HG02588 (cell line): Measurements from ENCODE around the gene MRPS25.

ENCODE experiments used
- ATAC-seq: cut with Tn5 transposase; IDR thresholded peaks from one replicate; pipeline ENCODE4 v1.9.1; 2021; ENCODE audit warnings: mild to moderate bottlenecking, moderate library complexity; ENCODE audit not compliant: unreplicated experiment

MRPS25 gene

DNA sequence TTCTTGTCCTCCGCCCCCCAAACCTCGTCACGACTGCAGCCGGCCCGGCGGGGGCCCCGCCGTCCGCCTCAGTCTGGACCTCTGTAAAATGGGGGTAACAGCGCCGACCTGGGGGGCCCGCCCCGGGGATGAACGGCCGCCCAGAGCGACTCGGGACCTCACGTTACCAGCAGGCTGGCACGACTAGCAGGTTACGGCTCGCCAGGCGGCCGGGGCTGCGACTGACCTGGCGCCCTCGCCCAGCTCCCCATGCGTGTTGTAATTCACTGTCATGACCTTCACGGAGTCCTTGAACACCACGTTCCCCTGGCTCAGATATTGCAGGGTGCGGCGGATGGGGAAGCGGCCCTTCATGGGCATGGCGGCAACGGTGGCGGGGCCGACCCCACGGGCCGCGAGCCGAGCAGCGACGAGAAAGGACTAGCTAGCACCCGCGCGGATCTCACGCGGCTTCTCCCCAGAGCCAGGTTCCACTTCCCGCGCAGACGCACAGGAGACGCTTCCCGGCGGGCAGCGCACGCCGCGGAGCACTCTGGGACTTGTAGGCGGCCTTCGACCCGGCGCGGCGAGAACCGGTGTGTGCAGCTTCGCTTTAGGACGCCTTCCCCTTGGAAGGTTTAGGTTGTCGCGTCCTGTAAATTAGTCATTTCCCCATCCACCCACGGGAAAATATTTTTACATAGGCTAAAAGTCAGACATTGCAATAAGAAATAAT lies at the start of gene MRPS25:
Gene MRPS25, minus strand, starts transcription at position 481 of the 715 bp plus-strand sequence. Its CDS starts 121 bp downstream, at position 360.
- peak; percentile 96 for ATAC-seq

DNA sequence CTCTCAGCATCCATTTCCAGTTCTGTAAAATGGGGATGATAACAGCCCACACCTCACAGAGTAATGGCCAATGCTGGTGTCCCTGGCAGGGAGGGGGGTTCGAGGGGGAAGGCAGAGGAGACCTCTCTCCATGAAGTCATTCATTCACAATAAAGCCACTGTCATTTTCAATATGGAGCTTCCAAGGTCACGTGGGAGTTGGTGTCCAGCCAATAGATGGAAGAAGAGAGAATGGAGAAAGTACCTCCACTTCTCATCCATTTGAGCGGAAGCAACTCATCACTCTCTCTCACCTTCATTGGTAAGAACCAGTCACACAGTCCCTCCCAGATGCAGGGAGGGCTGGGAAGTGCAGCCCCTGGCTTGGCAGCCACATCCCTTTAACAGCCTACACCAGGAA lies 48.8 kb upstream of the MRPS25 start:
- ATAC-seq: no peak

DNA sequence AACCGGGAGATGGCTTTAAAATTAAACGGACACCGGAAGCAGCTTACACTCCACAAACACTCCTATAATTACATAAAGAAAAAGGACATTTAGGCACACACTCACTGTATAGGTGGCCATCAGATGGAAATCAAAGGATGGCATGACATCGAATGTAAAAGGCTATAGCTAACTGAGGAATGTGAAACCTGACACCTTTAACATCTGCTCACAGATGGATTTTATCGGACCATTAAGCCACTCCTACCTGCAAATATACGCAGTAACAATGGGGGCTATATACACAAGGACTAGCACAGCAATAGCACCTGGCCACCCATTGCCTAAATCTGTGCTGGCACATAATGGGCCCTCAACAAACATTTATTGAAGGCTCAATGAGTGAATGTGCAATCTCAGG lies 48.4 kb upstream of the MRPS25 start:
- ATAC-seq: no peak

DNA sequence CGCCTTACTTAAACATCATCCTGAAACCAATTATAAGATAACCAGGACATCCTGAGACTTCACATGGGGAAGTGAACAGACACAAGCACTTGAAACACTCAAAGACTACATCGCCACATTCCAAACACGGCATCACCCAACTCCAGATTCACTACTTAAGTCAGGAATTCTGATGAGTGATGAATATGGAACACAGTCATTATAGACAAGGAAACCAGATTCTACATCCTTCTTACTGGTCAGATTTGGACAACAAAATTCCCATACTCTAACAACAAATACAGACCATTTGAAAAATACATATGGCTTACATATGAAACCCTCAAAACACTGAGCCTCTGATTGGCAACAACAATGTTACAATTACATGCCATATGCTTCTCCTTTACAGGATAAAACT lies 46.9 kb upstream of the MRPS25 start:
- ATAC-seq: no peak

DNA sequence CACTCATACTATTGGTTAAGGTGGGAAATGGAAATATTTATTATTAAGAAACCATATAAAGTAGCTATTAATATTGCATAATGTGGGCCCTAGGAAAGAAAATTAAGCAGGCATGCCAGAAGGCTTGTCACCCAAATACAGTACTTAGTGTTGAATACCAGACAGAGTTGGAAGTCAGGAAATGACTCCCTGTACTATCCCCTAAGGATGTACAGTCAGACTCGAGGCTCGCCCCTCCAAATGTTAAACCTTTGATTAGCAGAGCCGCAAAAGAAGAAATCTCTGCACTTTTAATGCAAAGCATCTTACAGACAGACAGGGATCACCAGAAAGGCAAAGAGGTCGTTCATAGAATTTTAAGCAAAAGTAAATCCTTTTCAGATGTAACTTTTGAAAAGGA lies 45.1 kb upstream of the MRPS25 start:
- no peak for ATAC-seq

DNA sequence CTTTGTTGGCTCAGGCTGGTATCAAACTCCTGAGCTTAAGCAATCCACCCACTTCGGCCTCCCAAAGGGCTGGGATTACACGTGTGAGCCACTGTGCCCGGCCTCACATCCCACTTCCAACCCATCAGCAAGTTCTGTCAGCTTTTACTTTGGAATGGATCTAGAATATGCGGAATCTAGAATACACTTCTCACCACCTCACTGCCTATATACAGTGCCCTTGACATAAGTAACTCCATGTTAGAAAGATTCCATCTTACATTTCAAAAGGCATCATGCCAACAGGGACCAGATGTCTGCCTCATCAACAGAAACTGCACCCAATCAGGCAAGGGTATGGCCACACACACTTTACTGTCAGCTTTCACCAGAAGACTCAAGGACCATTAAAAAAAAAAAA lies 43.8 kb upstream of the MRPS25 start:
- ATAC-seq: no peak

DNA sequence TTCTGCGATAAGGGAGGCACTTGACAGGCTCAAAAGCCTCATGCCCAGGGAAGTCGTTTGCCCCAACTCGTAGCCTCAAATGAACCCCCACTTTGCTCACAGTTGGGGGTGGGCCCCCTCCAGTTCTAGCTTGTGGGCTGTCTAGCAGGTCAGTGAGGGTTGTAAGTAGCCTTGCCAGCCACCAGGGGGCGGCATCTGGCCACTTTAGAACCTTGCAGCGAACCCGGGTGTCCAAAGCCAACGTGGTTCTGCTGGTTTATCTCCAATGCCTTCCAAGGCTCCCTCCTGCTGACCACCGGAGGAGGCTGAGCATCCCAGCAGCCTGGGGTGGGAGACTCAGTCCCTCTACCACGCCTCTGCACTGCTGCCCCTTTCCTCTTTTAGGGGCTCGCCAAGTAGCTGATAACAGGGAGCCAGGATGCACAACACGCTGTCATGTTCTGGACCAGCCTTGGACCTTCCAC lies 43.0 kb upstream of the MRPS25 start:
- ATAC-seq: peak; percentile 76

DNA sequence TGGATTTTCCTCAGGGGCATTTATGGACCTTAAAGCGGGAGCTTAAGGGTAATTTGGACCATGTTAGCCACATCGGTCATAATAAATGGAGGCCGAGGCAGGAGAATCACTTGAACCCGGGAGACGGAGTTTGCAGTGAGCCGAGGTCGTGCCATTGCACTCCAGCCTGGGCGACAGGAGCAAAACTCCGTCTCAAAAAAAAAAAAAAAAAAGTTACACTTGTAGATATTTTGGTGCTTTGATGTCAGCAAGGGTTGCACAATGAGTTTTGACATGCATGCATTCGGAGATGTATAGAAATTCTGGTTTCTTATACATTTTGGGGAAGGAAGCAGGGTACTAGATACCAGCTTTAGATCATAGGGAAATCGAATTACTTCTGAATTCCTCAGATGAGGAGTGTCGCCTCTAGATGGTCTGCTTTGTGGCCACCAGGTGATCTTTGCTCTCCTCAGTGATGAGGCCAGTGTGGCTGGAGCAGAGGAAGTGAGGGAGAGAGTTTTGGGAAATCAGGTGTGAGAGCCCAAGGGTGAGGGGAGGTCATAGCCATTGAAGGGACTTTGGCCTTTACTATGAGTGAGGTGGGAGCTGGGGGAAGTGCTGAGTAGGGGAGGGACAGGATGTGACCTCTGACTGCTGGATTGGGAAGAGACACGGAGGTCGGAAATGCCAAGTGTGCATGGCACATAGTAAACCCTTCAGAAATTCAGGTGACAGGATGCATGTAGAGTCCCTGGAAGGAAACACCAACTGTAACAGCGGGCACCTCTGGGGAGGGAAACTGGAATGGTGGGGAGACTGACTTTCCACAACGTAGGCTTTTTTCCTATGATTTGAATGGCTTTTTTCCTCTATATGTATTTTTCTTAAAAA lies 42.2 kb upstream of the MRPS25 start:
- no peak for ATAC-seq

DNA sequence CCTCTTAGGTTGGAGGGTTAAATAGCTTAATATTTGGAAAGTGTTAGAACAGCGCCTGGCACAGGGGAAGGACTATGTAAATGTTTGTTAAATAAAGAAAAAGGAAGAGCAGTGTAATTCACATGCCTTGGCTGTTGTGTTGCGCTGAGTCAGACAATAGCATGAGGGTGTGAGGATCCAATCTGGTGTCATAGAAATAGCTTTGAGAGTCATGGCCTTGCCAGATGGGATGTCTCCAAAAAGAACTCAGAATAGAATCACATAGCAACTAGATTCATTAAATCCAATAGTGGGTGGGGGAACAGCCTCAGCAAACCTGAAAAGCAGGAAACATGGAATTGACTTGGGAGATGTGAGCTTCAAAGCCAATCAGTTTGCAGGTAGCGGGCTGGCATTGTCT lies 37.7 kb upstream of the MRPS25 start:
- no peak for ATAC-seq

DNA sequence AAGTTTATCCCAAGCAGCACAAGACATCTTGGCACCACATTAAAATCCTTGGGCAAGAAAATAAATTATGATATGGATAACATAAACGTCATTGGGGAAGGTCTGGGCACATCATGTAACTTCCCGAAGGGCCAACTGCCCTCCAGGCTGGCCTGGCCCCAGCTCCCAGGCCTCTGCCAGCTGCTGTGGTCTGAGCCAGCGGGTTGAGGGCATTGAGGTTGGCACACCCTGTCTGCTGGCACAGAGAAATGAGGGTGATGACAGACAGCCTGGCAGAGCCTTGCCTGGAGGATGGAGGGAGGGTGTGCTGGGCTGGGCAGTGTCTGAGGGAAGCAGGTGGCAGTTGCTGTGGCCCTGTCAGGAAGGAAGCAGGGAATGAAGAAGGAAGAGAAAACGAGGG lies 37.1 kb upstream of the MRPS25 start:
- ATAC-seq: no peak

DNA sequence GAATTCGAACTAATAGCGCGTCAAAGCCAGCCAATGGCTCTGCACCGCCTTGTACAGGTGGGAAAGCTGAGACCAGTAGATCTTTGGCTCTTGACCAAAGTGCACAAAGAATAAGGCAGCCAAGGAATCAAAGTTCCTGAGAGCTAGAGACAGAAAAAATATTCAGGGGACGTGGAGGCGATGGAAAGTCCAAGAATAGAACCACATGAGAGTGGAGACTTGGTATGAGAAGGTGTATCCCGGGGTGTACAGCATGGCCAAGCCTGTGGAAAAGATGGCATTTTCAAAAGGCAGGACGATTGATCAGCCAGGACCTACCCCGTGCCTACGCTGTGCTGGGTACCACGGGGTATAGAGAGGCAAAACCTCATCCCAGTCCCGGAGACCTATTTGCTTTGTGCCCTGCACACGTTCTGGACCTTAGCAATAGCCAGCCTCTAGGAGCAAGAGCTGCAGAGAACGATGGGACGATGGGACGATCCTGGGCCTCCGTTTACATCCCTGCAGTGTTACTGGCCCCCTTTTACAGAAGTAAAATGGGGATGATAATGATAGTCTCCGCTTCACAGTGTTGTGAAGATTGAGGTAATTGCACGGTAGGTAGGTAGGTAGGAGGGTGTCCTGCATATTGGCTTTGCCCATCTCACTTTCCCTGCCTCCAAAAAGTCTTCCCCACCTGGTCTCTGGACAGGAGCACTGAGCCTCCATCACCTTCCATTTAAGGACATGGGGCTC lies 34.4 kb upstream of the MRPS25 start:
- ATAC-seq: peak; percentile 16

DNA sequence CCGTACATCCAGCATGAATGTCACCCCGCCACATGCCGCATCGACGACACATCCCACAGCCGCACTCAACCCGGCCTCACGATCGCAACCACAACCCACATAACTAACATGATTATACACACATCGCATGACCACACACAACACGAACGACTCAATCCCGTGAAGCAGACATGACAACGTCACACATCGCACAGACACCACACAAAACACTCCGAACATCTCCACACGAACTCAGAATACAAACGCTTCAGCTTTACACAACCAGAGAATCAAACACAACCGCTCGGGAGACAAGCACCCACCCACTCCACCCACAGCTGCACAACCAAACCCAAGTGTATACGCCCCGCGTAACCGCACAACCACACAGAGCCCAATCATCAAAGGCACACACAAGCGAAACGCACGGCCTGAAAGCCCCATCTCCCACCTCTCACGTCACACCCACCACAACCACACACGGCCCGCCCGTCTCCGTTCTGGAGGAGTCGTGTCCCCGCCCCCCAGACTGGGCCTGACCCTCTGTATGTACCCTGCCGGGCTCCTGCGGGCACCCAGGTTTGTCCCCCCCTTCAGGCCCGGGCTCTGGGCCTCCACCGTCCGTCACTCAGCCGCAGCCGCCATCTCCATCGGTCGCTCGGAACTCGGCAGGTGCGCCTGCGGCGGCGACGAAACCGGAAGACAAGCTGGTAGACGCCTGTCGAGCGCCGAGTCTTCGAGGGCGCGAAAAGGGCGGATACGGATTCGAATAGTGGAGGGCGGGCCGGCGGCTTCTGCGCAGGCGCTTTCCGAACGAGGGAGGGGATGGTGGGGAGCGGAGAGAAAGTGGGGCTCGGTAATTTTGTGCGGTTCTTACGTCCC lies 33.6 kb upstream of the MRPS25 start, which contains the start of gene RBSN:
Gene RBSN, minus strand, starts transcription at position 646 of the 861 bp plus-strand sequence. CDS start 3,028 bp downstream, outside the sequence.
- peak; percentile 88 for ATAC-seq

DNA sequence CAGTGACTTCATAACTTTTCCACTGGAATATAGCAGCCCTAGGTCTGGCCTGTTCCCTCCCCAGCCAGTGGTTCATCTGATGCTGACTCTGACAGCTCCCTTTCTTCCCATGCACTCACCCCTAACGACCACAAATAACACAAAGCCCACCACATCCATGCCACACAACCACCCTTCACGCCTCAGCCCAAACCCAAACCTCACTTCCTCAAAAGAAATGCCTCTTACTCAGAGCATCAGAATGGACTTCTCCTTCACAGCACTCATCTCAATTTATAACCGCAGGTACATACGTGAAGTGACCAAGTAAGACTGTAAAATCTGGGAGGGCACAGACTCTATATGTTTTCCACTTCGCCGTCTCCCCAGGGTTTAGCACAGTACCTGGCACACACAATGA lies 32.8 kb upstream of the MRPS25 start:
- no peak for ATAC-seq

DNA sequence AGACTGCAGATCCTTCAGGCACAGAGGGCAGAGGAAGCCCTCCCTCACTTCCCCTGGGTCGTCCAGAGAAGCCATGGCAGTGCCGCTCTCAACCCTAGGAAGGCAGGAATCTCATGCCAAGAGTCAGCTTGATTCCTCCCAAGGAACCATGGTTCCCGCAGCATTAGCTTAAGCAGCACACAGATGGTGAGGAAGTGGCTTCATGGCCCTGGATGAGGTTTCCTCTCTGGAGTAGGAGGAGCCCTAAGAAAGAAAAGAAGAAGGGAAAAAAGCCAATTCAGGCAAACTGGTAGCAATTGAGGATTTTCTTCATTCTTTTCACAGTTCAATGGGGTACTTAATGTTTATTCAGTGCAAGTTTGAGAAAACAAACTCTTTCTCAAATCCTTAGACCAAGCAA lies 30.9 kb upstream of the MRPS25 start:
- ATAC-seq: no peak

DNA sequence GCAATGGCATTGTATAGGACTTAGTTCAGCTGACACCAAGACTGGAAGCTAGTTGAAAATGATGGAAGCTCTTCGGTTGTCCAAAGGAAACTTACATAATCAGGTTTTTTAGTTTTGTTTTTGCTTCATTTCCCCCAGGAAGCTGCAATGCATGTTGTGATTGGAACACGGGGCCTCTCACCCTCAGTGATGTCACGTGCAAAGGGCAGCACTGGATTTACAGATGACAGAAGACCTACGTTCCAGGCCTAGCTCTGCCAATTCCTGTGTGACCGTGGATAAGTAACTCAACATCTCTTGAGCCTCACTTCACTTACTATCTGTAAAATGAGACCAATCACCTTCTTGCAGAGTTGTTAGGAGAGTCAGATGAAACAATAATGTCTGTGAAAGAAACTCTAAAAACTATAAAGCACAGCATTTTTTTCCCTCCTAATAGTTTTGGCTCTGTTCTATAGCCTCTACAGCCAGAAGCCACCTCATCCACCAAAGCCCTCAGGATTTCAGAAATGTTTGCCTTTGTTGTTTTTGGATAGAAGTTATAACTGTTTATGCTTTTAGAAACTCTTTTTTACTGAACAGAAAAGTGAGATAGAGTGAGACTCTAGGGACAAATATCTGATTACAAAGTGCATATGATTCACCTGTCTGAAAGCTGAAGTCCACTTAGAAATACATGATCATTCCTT lies 29.2 kb upstream of the MRPS25 start:
- ATAC-seq: no peak

DNA sequence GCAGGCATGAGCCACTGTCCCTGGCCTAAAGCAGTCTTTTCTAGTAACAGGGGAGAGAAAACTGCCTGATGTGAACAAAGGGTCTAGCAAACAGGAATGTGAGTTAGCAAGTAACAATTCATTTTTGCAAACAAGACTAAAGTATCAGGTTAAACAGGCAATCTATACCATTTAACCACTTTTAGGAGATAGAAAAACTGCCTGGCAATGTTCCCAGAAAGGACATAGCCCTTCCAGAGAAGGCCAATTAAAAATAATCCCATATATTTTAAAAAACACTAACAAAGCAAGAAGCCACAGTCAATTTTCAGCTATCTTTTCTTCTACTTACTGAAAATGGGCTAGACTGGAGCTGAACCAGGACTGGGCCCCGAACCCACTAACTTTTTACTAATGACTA lies 27.6 kb upstream of the MRPS25 start:
- ATAC-seq: no peak

DNA sequence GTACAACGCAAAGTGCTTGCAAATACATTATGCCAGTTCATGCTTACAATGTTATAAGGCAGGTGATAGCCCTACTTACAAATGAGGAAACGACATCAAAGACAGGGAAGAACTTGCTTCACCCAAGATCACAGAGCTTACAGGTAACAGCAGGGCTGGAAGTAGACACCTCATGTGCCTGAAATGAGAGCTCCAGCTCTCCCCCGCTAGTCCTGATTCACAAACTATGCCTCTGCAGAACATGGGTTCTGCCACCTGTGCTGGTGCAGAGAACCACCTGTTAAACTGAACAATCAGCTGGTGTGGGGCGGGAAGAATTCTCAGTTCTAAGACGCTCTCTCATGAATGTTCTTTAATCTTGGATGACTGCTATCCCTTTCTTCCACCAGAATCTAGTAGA lies 26.5 kb upstream of the MRPS25 start:
- no peak for ATAC-seq

DNA sequence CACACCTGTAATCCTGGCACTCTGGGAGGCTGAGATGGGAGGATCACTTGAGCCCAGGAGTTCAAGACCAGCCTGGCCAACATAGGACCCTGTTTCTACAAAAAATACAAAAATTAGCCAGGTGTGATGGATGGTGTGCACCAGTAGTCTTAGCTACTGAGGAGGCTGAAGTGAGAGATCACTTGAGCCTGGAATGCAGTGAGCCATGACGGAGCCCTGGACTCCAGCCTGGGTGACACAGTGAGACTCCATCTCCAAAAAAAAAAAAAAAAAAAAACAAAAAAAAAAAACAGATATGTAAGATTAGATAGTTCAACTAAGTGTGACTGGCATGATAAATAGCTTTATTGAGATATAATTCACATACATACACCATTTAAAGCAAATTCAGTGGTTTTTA lies 24.1 kb upstream of the MRPS25 start:
- no peak for ATAC-seq

DNA sequence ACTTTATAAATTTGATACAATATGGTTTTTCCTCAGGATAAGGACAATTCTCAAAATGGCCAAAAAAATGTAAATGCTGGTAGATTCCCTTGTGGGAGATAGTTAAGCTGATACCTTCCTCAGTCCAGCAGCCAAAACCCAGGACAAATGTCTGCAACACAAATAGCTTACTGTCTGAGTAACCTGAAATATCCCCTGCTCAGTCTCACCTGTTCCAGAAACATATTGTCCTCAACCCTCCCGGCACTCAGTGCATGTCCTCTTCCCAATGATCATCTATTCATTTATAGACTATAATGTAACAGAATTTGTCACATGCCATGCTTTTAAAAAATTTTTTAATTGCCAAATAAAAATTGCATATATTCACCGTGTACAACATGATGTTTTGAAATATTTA lies 21.6 kb upstream of the MRPS25 start:
- no peak for ATAC-seq

DNA sequence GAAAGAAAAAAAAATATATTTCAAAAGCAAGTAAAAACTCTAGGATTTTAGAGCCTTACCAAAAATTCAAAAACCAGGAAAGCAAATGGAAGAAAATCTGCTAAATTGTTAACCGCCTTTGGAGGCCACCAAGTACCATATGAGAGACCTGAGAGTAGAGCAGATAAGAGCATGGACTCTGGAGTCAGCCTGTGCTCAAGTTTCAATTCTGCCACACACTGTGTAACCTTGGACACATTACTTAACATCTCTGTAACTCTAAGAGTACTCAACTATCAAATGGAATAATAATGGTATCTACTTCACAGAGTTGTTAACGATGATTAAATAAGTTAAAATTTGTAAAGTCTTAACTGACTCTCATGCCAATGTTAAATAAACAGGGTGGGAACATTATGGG lies 21.1 kb upstream of the MRPS25 start:
- ATAC-seq: no peak
